SK-N-SH (cell line): ENCODE measurements around the gene KCNQ5. TPM values are rescaled to one million over a fixed set of nuclear protein-coding genes. Genes with fewer than 3 reads are reported as not detected.
A peak's percentile ranks its signal among the peaks of the same experiment; 100 is the strongest.

Experiments used
- CTCF ChIA-PET: fragments of 300-600, 350-600 bp; formaldehyde crosslinking; extraction: SDS; loops from one replicate; lab custom pipeline; 2021; lab: Yijun Ruan, JAX
- POLR2A ChIA-PET: fragments of 350-600 bp; sonication (Branson Sonifier 250); formaldehyde crosslinking; extraction: SDS; loops from one replicate; lab custom pipeline; 2020; ENCODE audit warnings: antibody characterized with exemption, inconsistent platforms; lab: Yijun Ruan, JAX
- DNase-seq: peaks from one replicate; pipeline ENCODE4 v3.0.0; 2012
- H2AFZ ChIP-seq: fragments of 200-600 bp; sonication (generic); 2 replicates; pipeline ENCODE4 v1.8.1; 2016; ENCODE audit warnings: antibody characterized with exemption, mild to moderate bottlenecking, low read depth
- H3F3A ChIP-seq: fragments of 200-600 bp; sonication (generic); replicated peaks from 2 replicates; pipeline ENCODE3; 2016; ENCODE audit warnings: antibody characterized with exemption, mild to moderate bottlenecking; ENCODE audit not compliant: insufficient read depth
- H3K27ac ChIP-seq, 2 experiments: fragments of 200-500 bp in 1 of 2; fragments of 200-600 bp in 1 of 2; sonication (Bioruptor generic) in 1 of 2; sonication (generic), shearing (Covaris generic) in 1 of 2; 2 replicates each; pipeline versions ENCODE4 v1.5.1 to v1.6.1; 2014 to 2016; ENCODE audit warnings: low read depth in 2 of 2, inconsistent platforms in 1 of 2, low read length in 1 of 2, mild to moderate bottlenecking in 1 of 2, mixed read lengths in 1 of 2
- H3K27me3 ChIP-seq: fragments of 200-600 bp; sonication (generic), shearing (Covaris generic); 2 replicates; pipeline ENCODE4 v1.6.1; 2016; ENCODE audit warnings: mixed run types; ENCODE audit not compliant: insufficient read depth
- H3K36me3 ChIP-seq, 2 experiments: fragments of 200-500 bp in 1 of 2; fragments of 200-600 bp in 1 of 2; sonication (Bioruptor generic) in 1 of 2; sonication (generic) in 1 of 2; replicated peaks in 1 of 2; 2 replicates each; pipeline versions ENCODE3 to v1.5.1; 2014 to 2016; ENCODE audit warnings: low read length in 1 of 2, mild to moderate bottlenecking in 1 of 2; ENCODE audit not compliant: insufficient read depth in 2 of 2, control insufficient read depth in 1 of 2
- H3K4me1 ChIP-seq, 2 experiments: fragments of 200-500 bp in 1 of 2; fragments of 200-600 bp in 1 of 2; sonication (Bioruptor generic) in 1 of 2; sonication (generic), shearing (Covaris generic) in 1 of 2; 2 replicates each; pipeline versions ENCODE4 v1.5.1 to v1.6.1; 2014 to 2016; ENCODE audit warnings: low read depth in 1 of 2, low read length in 1 of 2, mixed run types in 1 of 2; ENCODE audit not compliant: insufficient read depth in 2 of 2, control insufficient read depth in 1 of 2
- H3K4me2 ChIP-seq: fragments of 200-600 bp; sonication (generic), shearing (Covaris generic); 2 replicates; pipeline ENCODE4 v1.6.1; 2017; ENCODE audit warnings: mixed run types
- H3K4me3 ChIP-seq, 2 experiments: fragments of 200-500 bp in 1 of 2; fragments of 200-600 bp in 1 of 2; sonication (Bioruptor generic) in 1 of 2; sonication (generic), shearing (Covaris generic) in 1 of 2; 2 replicates each; pipeline versions ENCODE4 v1.5.1 to v1.8.1; 2014 to 2016; ENCODE audit warnings: low read depth in 2 of 2, inconsistent platforms in 1 of 2, low read length in 1 of 2, mild to moderate bottlenecking in 1 of 2, mixed read lengths in 1 of 2, moderate library complexity in 1 of 2
- H3K79me2 ChIP-seq: fragments of 200-600 bp; sonication (generic); 2 replicates; pipeline ENCODE4 v1.8.1; 2017; ENCODE audit warnings: mild to moderate bottlenecking; ENCODE audit not compliant: insufficient read depth
- H3K9ac ChIP-seq: fragments of 200-600 bp; sonication (generic); 2 replicates; pipeline ENCODE4 v1.6.1; 2017; ENCODE audit warnings: mixed run types
- H3K9me2 ChIP-seq: fragments of 200-600 bp; sonication (generic); 2 replicates; pipeline ENCODE4 v1.6.1; 2017; ENCODE audit warnings: mixed run types
- H3K9me3 ChIP-seq: fragments of 200-600 bp; sonication (generic); 2 replicates; pipeline ENCODE4 v1.6.1; 2017; ENCODE audit warnings: mixed run types, mild to moderate bottlenecking, moderate library complexity
- H4K20me1 ChIP-seq: fragments of 200-600 bp; sonication (generic); 2 replicates; pipeline ENCODE4 v1.6.1; 2017; ENCODE audit warnings: mild to moderate bottlenecking, mixed run types; ENCODE audit not compliant: insufficient read depth
- CTCF ChIP-seq: fragments of 200-600 bp; sonication (generic); IDR thresholded peaks from 2 replicates; pipeline ENCODE4 v1.6.1; 2017; ENCODE audit warnings: antibody characterized with exemption, mild to moderate bottlenecking, moderate library complexity
- FOSL2 ChIP-seq: IDR thresholded peaks from 2 replicates; pipeline ENCODE4 v1.4.0; 2012; ENCODE audit warnings: low read depth, mild to moderate bottlenecking, moderate library complexity, borderline replicate concordance
- GABPA ChIP-seq: IDR thresholded peaks from 2 replicates; pipeline ENCODE4 v1.4.0; 2012; ENCODE audit warnings: low read depth, mild to moderate bottlenecking
- JUND ChIP-seq: IDR thresholded peaks from 2 replicates; pipeline ENCODE4 v1.4.0; 2012
- MAX ChIP-seq: IDR thresholded peaks from 2 replicates; pipeline ENCODE4 v1.4.0; 2012; ENCODE audit warnings: low read depth
- MEF2A ChIP-seq: IDR thresholded peaks from 2 replicates; pipeline ENCODE4 v1.4.0; 2012; ENCODE audit warnings: low read depth, borderline replicate concordance
- NRF1 ChIP-seq: IDR thresholded peaks from 2 replicates; pipeline ENCODE4 v1.6.1; 2012; ENCODE audit warnings: low read depth, mild to moderate bottlenecking, low read length
- POLR2AphosphoS5 ChIP-seq: IDR thresholded peaks from 2 replicates; pipeline ENCODE4 v1.6.1; 2012; ENCODE audit warnings: low read depth, low read length
- RAD21 ChIP-seq: IDR thresholded peaks from 2 replicates; pipeline ENCODE4 v1.6.1; 2012; ENCODE audit warnings: mild to moderate bottlenecking, low read length
- RXRA ChIP-seq: IDR thresholded peaks from 2 replicates; pipeline ENCODE4 v1.4.0; 2012; ENCODE audit warnings: low read depth, mild to moderate bottlenecking, borderline replicate concordance
- SMC3 ChIP-seq: IDR thresholded peaks from 2 replicates; pipeline ENCODE4 v1.6.1; 2012; ENCODE audit warnings: low read depth, low read length, improper control_type of control experiment
- TAF1 ChIP-seq: IDR thresholded peaks from 2 replicates; pipeline ENCODE4 v1.6.1; 2012; ENCODE audit warnings: low read depth, mild to moderate bottlenecking, low read length, moderate library complexity, borderline replicate concordance
- TCF12 ChIP-seq: IDR thresholded peaks from 2 replicates; pipeline ENCODE4 v1.4.0; 2012
- USF2 ChIP-seq: fragments of 150-350 bp; IDR thresholded peaks from 2 replicates; pipeline ENCODE4 v1.6.1; 2017; ENCODE audit warnings: antibody characterized with exemption, low read length, low read depth, borderline replicate concordance
- WGBS: methylation state at CpG from one replicate; pipeline ENCODE4 v1.1.6; 2017; ENCODE audit warnings: low lambda C conversion rate; 5-methylcytosine and 5-hydroxymethylcytosine counted together
- polyA plus RNA-seq, 3 experiments: library from polyadenylated mRNA; depleted of rRNA; stranded (reverse); fragments of >200 nt; gene quantifications; 2 replicates each; pipeline ENCODE4 v1.2.3, GENCODE V29; 2012
- TF ChIP-seq, protein P1 (sequence below): IDR thresholded peaks from 2 replicates; pipeline ENCODE4 v1.4.0; 2012; ENCODE audit warnings: low read depth, borderline replicate concordance

KCNQ5 gene
- polyA plus RNA-seq, 1 of the 3 experiments (the other 2 are of a cell fraction), result 3.2 TPM

DNA sequence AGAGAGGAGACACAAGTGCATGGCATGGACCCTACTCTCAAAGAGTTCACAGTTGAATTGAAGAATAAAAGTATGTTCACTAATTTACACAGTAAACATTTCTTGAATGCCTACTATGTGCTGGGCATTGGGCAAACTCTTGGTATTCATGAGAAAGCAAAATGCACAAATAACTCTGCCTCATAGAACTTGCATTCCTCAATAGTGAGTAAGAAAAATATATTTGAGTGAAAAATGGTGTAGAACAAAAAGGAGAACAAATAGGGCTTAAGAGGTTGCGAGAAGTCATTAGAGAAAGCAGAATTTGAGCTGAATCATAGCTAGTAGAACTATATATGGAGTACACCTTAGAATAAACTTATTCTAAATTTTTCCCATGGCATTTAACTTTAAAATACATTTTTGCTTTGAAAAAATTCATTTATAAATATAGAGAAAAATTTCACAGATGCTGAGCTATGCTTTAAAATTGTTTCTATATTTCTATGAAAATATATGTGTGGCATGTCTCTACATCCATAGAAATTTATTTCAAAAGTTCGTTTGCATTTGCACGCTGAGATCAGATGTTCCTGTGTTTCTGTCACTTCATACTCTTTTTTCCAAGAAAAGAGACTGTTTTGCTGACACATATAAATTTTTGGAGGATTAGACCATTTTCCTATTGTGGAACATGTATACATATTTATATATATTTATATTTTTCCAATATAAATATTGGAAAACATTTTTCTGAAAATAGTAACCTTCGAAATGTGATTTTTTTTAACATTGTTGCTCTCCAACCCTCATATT is 236.1 kb downstream of the KCNQ5 start:
- H3K79me2 ChIP-seq, result peaks cover 36% of the 10 kb centered on the region
- H3F3A ChIP-seq, result peaks cover 28% of the 10 kb centered on the region
- CTCF ChIA-PET, result interaction anchor here (0.6 kb wide), 1 partner anchor 324 kb away, joined by 3 read pairs; no protein-coding TSS in a partner anchor
- peak; percentile 3; the same call in 1 of the 2 replicates for TF ChIP-seq FOSL2
- no peak for TF ChIP-seq GABPA
- TF ChIP-seq JUND, result peak; percentile 37
- no peak for TF ChIP-seq USF2
- no peak for TF ChIP-seq RAD21
- no peak overlapping the region for H2AFZ ChIP-seq
- H3K36me3 ChIP-seq, result no peaks in the 10 kb centered on the region
- H3K27me3 ChIP-seq, result no peaks in the 10 kb centered on the region
- POLR2A ChIA-PET, result no interaction called here
- no peak overlapping the region for H3K4me3 ChIP-seq
- WGBS, result 89% methylated on average over 4 of the region's 4 CpGs
- peaks cover 3 to 21% of the 10 kb centered on the region in 2 experiments; a peak in 2 of 4 replicates for H3K4me1 ChIP-seq
- DNase-seq, result no peak
- no peaks in the 10 kb centered on the region for H3K9me2 ChIP-seq
- no peaks in the 10 kb centered on the region for H4K20me1 ChIP-seq
- H3K27ac ChIP-seq, result no peak overlapping the region; a peak in 1 of 4 replicates
- no peaks in the 10 kb centered on the region for H3K9me3 ChIP-seq
- H3K9ac ChIP-seq, result no peak overlapping the region
- no peak overlapping the region for H3K4me2 ChIP-seq

DNA sequence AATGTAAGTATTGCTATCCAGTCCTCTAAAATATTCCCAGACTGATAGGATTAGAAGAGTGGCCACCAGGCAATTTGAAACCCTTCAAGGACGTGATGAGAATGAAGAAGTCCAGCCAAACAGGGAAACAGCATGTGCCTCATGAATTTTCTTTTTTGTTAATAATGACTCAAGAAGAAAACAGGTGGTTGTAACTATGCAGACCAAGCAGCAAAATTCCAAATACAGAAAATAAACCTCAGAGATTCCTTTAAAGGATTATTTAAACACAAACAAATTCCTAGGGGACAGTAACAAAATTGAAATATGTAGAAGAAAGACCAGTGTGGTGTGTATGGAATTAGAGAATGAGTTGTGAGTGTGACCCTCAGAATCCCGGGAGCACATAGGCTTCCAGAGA is 239.2 kb downstream of the KCNQ5 start:
- Histone ChIP-seq H3K9me3 (no peaks in the 10 kb centered on the region), H4K20me1 (no peaks in the 10 kb centered on the region), H3K4me1 (peaks cover 3 to 30% of the 10 kb centered on the region in 2 experiments; a peak in 3 of 4 replicates), H3K4me3 (no peak overlapping the region), H3K9ac (no peak overlapping the region; the same call in 1 of the 2 replicates), H2AFZ (no peak overlapping the region), H3K36me3 (no peaks in the 10 kb centered on the region), H3K9me2 (no peaks in the 10 kb centered on the region), H3K27ac (peak overlapping the region; percentile 47 to 92; a peak in 3 of 4 replicates), H3F3A (peaks cover 27% of the 10 kb centered on the region), H3K4me2 (peak overlapping the region; percentile 69; the same call in 1 of the 2 replicates), H3K27me3 (no peaks in the 10 kb centered on the region), H3K79me2 (peaks cover 51% of the 10 kb centered on the region)
- WGBS, result 73% methylated on average over 2 of the region's 2 CpGs
- no peak for TF ChIP-seq POLR2AphosphoS5
- TF ChIP-seq TCF12, result no peak
- TF ChIP-seq SMC3, result no peak
- ChIA-PET POLR2A (no interaction called here), CTCF (interaction anchor here (0.5 kb wide), 1 partner anchor 1353 kb away, joined by 3 read pairs; no protein-coding TSS in a partner anchor)
- DNase-seq, result no peak

GRCh38 chr6:72861935-72862432 is 240.1 kb downstream of the KCNQ5 start:
- H3K79me2 ChIP-seq, result peaks cover 60% of the 10 kb centered on the region
- H3K4me1 ChIP-seq, result peaks cover 3 to 30% of the 10 kb centered on the region in 2 experiments; a peak in 3 of 4 replicates
- ChIA-PET POLR2A (no interaction called here), CTCF (no interaction called here)
- peaks cover 27% of the 10 kb centered on the region for H3F3A ChIP-seq
- H3K4me3 ChIP-seq, result peak overlapping the region in 1 of 2 experiments; percentile 31; a peak in 1 of 4 replicates
- H3K36me3 ChIP-seq, result no peaks in the 10 kb centered on the region
- 24% methylated on average over 2 of the region's 2 CpGs for WGBS
- DNase-seq, result no peak
- H4K20me1 ChIP-seq, result no peaks in the 10 kb centered on the region
- H3K27ac ChIP-seq, result peak overlapping the region; percentile 63 to 92
- peak overlapping the region; percentile 69; the same call in 1 of the 2 replicates for H3K4me2 ChIP-seq
- H3K9me3 ChIP-seq, result no peaks in the 10 kb centered on the region
- H3K27me3 ChIP-seq, result no peaks in the 10 kb centered on the region
- no peaks in the 10 kb centered on the region for H3K9me2 ChIP-seq
- H2AFZ ChIP-seq, result peak overlapping the region; percentile 53
- H3K9ac ChIP-seq, result peak overlapping the region; percentile 45; the same call in 1 of the 2 replicates
- TF ChIP-seq CTCF, result no peak
- TF ChIP-seq RAD21, result no peak
- no peak for TF ChIP-seq MAX
- no peak for TF ChIP-seq TAF1
- TF ChIP-seq POLR2AphosphoS5, result no peak
- no peak for TF ChIP-seq MEF2A
- TF ChIP-seq JUND, result 0 out of 2 replicates have a peak, but pooled peaks have one; percentile 10
- no peak; the same call in 1 of the 2 replicates for TF ChIP-seq RXRA
- TF ChIP-seq SMC3, result no peak
- TF ChIP-seq, protein P1, sequence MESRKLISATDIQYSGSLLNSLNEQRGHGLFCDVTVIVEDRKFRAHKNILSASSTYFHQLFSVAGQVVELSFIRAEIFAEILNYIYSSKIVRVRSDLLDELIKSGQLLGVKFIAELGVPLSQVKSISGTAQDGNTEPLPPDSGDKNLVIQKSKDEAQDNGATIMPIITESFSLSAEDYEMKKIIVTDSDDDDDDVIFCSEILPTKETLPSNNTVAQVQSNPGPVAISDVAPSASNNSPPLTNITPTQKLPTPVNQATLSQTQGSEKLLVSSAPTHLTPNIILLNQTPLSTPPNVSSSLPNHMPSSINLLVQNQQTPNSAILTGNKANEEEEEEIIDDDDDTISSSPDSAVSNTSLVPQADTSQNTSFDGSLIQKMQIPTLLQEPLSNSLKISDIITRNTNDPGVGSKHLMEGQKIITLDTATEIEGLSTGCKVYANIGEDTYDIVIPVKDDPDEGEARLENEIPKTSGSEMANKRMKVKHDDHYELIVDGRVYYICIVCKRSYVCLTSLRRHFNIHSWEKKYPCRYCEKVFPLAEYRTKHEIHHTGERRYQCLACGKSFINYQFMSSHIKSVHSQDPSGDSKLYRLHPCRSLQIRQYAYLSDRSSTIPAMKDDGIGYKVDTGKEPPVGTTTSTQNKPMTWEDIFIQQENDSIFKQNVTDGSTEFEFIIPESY, result no peak
- no peak for TF ChIP-seq NRF1
